WERI-Rb-1 (cell line): ENCODE results near the gene MYO1H.

Source experiments
- DNase-seq: peaks from one replicate; pipeline ENCODE4 v3.0.0-alpha.2; 2020
- H3K27ac ChIP-seq: fragments of 250-450 bp; sonication (Bioruptor Pico); 2 replicates; pipeline ENCODE4 v1.5.1; 2020; ENCODE audit warnings: mild to moderate bottlenecking, moderate library complexity
- H3K27me3 ChIP-seq: fragments of 250-450 bp; sonication (Bioruptor Pico); 2 replicates; pipeline ENCODE4 v1.5.1; 2021; ENCODE audit warnings: mild to moderate bottlenecking, low read depth, moderate library complexity; ENCODE audit not compliant: insufficient read depth, severe bottlenecking
- H3K36me3 ChIP-seq: fragments of 250-450 bp; sonication (Bioruptor Pico); 2 replicates; pipeline ENCODE4 v1.5.1; 2020; ENCODE audit warnings: mild to moderate bottlenecking, moderate library complexity
- H3K4me3 ChIP-seq: 2 replicates; pipeline ENCODE4 v1.5.1; 2011; ENCODE audit warnings: low read depth, mild to moderate bottlenecking, control low read depth, low read length
- H3K9me3 ChIP-seq: fragments of 250-450 bp; sonication (Bioruptor Pico); 2 replicates; pipeline ENCODE4 v1.5.1; 2021; ENCODE audit warnings: mild to moderate bottlenecking, moderate library complexity; ENCODE audit not compliant: severe bottlenecking
- TF ChIP-seq, protein P1 (sequence below): IDR thresholded peaks from 2 replicates; pipeline ENCODE4 v1.5.1; 2011; ENCODE audit warnings: low read depth, mild to moderate bottlenecking, control low read depth, inconsistent platforms, low read length

The MYO1H gene

GRCh38 chr12:109378569-109378968 is 30.9 kb downstream of the MYO1H start:
- H3K27ac ChIP-seq = no peak overlapping the region
- H3K27me3 ChIP-seq = no peaks in the 10 kb centered on the region
- TF ChIP-seq, protein P1, sequence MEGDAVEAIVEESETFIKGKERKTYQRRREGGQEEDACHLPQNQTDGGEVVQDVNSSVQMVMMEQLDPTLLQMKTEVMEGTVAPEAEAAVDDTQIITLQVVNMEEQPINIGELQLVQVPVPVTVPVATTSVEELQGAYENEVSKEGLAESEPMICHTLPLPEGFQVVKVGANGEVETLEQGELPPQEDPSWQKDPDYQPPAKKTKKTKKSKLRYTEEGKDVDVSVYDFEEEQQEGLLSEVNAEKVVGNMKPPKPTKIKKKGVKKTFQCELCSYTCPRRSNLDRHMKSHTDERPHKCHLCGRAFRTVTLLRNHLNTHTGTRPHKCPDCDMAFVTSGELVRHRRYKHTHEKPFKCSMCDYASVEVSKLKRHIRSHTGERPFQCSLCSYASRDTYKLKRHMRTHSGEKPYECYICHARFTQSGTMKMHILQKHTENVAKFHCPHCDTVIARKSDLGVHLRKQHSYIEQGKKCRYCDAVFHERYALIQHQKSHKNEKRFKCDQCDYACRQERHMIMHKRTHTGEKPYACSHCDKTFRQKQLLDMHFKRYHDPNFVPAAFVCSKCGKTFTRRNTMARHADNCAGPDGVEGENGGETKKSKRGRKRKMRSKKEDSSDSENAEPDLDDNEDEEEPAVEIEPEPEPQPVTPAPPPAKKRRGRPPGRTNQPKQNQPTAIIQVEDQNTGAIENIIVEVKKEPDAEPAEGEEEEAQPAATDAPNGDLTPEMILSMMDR = no peak
- H3K9me3 ChIP-seq = no peaks in the 10 kb centered on the region
- H3K36me3 ChIP-seq = no peaks in the 10 kb centered on the region
- no peak overlapping the region for H3K4me3 ChIP-seq
- DNase-seq = no peak

DNA sequence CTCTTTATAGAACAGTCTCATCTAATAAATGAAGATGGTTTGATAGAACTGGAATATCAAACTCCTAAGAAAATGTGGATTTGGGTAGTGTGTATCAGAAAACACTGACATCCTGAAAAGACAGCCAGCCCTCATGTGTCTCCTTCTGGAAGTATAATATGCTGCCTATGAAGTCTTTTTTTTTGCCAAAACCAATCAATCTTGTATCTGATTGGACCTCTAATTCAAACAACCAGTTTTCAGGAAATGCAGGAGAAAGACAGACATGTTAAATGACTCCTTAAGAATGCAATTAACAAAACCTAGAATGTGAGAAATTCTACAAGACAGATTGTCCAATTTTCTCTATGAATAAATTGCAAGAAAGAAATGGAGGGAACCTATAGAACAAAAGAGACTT is 34.3 kb downstream of the MYO1H start:
- no peaks in the 10 kb centered on the region for H3K36me3 ChIP-seq
- no peak for DNase-seq
- TF ChIP-seq, protein P1 = no peak
- no peak overlapping the region for H3K4me3 ChIP-seq
- no peaks in the 10 kb centered on the region for H3K9me3 ChIP-seq
- no peaks in the 10 kb centered on the region for H3K27me3 ChIP-seq
- no peak overlapping the region for H3K27ac ChIP-seq

- H3K4me3 ChIP-seq = no peak overlapping the region
- H3K9me3 ChIP-seq = no peaks in the 10 kb centered on the region
- H3K27ac ChIP-seq = no peak overlapping the region
- H3K36me3 ChIP-seq = no peaks in the 10 kb centered on the region
- H3K27me3 ChIP-seq = no peaks in the 10 kb centered on the region
- DNase-seq = no peak
- TF ChIP-seq, protein P1 = no peak
These were observed 35.5 kb downstream of the MYO1H start for GRCh38 chr12:109383240-109383639.

DNA sequence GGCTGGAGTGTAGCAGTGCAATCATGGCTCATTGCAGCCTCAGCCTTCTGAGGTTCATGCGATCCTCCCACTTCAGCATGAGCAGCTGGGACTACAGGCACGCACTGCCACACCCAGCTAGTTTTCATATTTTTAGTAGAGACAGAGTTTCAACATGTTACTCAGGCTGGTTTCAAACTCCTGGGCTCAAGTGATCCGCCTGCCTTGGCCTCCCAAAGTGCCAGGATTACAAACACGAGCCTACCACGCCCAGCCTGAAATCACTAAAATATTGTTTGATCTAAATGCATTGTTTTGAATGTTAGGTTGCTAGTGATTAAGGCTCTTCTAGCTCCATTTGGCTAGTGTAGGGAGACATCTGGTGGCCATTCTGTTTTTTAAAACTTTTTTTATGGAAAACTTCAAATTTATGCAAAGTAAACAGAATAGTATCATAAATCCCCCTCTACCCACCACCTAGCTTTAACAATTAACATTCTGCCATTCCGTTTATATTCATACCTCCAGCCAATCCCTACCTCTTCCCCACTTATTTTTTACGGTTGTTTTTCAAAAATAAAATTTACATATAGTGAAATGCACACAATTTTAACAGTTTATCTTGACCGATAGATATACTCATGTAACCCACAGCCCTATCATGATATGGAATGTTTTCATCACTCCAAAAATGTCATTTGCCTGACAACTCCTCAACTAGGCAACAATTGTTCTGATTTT is 37.8 kb downstream of the MYO1H start:
- DNase-seq = no peak
- Histone ChIP-seq H3K4me3 (no peak overlapping the region), H3K36me3 (no peaks in the 10 kb centered on the region), H3K9me3 (no peaks in the 10 kb centered on the region), H3K27ac (no peak overlapping the region), H3K27me3 (no peaks in the 10 kb centered on the region)
- TF ChIP-seq, protein P1 = peak; percentile 29; the same call in 1 of the 2 replicates

GRCh38 chr12:109386059-109386433 is 38.3 kb downstream of the MYO1H start:
- no peak for DNase-seq
- TF ChIP-seq, protein P1 = no peak
- no peaks in the 10 kb centered on the region for H3K9me3 ChIP-seq
- H3K27me3 ChIP-seq = no peaks in the 10 kb centered on the region
- H3K27ac ChIP-seq = no peak overlapping the region
- H3K4me3 ChIP-seq = no peak overlapping the region
- no peaks in the 10 kb centered on the region for H3K36me3 ChIP-seq
